HepG2 (cell line): Measurements from ENCODE around the gene CLEC16A. TPM values are rescaled to one million over a fixed set of nuclear protein-coding genes. Genes with fewer than 3 reads are reported as not detected.

Experiments
- ATAC-seq: fragments of 200-7000 bp; cut with Tn5 transposase; 3 replicates; pipeline ENCODE4 v1.9.1; 2020; ENCODE audit warnings: mild to moderate bottlenecking, moderate library complexity
- BruUV-seq: library from RNA; stranded (reverse); fragments of 400-500 nt; replicated peaks from 2 replicates; lab custom pipeline; 2021; lab: Mats Ljungman, UMichigan
- CTCF ChIA-PET: fragments of 300-600 bp; formaldehyde crosslinking; extraction: SDS; loops from one replicate; lab custom pipeline; 2021; ENCODE audit warnings: low total read pairs, inconsistent platforms, low intra/inter-chr PET ratio; lab: Yijun Ruan, JAX
- POLR2A ChIA-PET: fragments of 350-600 bp; sonication (Branson Sonifier 250); formaldehyde crosslinking; loops from one replicate; lab custom pipeline; 2020; ENCODE audit warnings: antibody characterized with exemption, inconsistent platforms; lab: Yijun Ruan, JAX
- DNase-seq: peaks from one replicate; pipeline ENCODE4 v3.0.0-alpha.2; 2015; ENCODE audit warnings: low spot score
- FAIRE-seq: peaks from 3 replicates; lab custom pipeline; 2011; peaks lifted over from hg19 to GRCh38; lab: Jason Lieb, UNC
- H2AFZ ChIP-seq: one replicate; pipeline ENCODE4 v1.6.1; 2011; ENCODE audit warnings: low read length, inconsistent platforms
- H3K27ac ChIP-seq: fragments of 300-600 bp; 3 replicates; pipeline ENCODE4 v1.8.0; 2011; ENCODE audit warnings: mixed run types, mild to moderate bottlenecking, mixed read lengths, low read length, inconsistent platforms; ENCODE audit not compliant: insufficient read depth; ENCODE audit errors: extremely low read length
- H3K27me3 ChIP-seq, 2 experiments: fragments of 200-600 bp in 1 of 2; 2 replicates in 1 of 2; 3 replicates in 1 of 2; pipeline versions ENCODE4 v1.6.0 to v1.8.0; 2011; ENCODE audit warnings: low read length in 2 of 2, mild to moderate bottlenecking in 2 of 2, moderate library complexity in 2 of 2, inconsistent platforms in 1 of 2; ENCODE audit not compliant: insufficient read depth in 2 of 2, control insufficient read depth in 1 of 2
- H3K36me3 ChIP-seq, 2 experiments: fragments of 200-600 bp in 1 of 2; replicated peaks in 1 of 2; 2 replicates in 1 of 2; 3 replicates in 1 of 2; pipeline versions ENCODE4 v1.5.1 to v1.8.0; 2011; ENCODE audit warnings: low read length in 2 of 2, inconsistent platforms in 1 of 2; ENCODE audit not compliant: insufficient read depth in 2 of 2, control insufficient read depth in 1 of 2
- H3K4me1 ChIP-seq: 2 replicates; pipeline ENCODE4 v1.5.1; 2012; ENCODE audit warnings: low read length, inconsistent platforms; ENCODE audit not compliant: insufficient read depth
- H3K4me2 ChIP-seq: 2 replicates; pipeline ENCODE4 v1.6.0; 2011; ENCODE audit warnings: low read depth, low read length, inconsistent platforms
- H3K4me3 ChIP-seq, 3 experiments: fragments of 200-600 bp in 1 of 3; sonication (generic), shearing (Covaris generic) in 1 of 3; replicated peaks in 1 of 3; 2 replicates each; pipeline ENCODE4 v1.5.1; 2011 to 2016; ENCODE audit warnings: low read length in 3 of 3, inconsistent platforms in 2 of 3, low read depth in 2 of 3, mild to moderate bottlenecking in 2 of 3, control low read depth in 1 of 3, mixed read lengths in 1 of 3; ENCODE audit not compliant: insufficient read depth in 1 of 3
- H3K79me2 ChIP-seq: one replicate; pipeline ENCODE4 v1.6.1; 2011; ENCODE audit warnings: low read length, inconsistent platforms; ENCODE audit not compliant: insufficient read depth
- H3K9ac ChIP-seq: 2 replicates; pipeline ENCODE4 v1.6.0; 2011; ENCODE audit warnings: mild to moderate bottlenecking, low read depth, low read length, inconsistent platforms; ENCODE audit not compliant: insufficient read depth
- H3K9me3 ChIP-seq: 2 replicates; pipeline ENCODE4 v1.5.1; 2012; ENCODE audit warnings: mild to moderate bottlenecking, low read length
- H4K20me1 ChIP-seq: 2 replicates; pipeline ENCODE4 v1.6.0; 2011; ENCODE audit warnings: inconsistent platforms, mild to moderate bottlenecking, low read length, moderate library complexity; ENCODE audit not compliant: insufficient read depth
- ADNP ChIP-seq: sonication (generic); formaldehyde crosslinking; IDR thresholded peaks from 2 replicates; pipeline ENCODE4 v1.4.0; 2020; ENCODE audit warnings: missing genetic modification reagents
- CCDC6 ChIP-seq: sonication (generic); formaldehyde crosslinking; IDR thresholded peaks from 2 replicates; pipeline ENCODE4 v1.8.1; 2022; ENCODE audit warnings: mild to moderate bottlenecking, missing genetic modification reagents, moderate library complexity
- ETV5 ChIP-seq: IDR thresholded peaks from 2 replicates; pipeline ENCODE4 v1.6.1; 2018; ENCODE audit warnings: missing biosample characterization, missing genetic modification reagents, inconsistent platforms, borderline replicate concordance
- NR3C1 ChIP-seq: sonication (generic); formaldehyde crosslinking; IDR thresholded peaks from 2 replicates; pipeline ENCODE4 v1.4.0; 2020; ENCODE audit warnings: missing genetic modification reagents
- PAF1 ChIP-seq: IDR thresholded peaks from 2 replicates; pipeline ENCODE4 v1.6.1; 2016; ENCODE audit warnings: missing genetic modification reagents, missing compliant biosample characterization
- PCBP1 ChIP-seq: fragments of 200-400 bp; formaldehyde crosslinking; IDR thresholded peaks from 2 replicates; pipeline ENCODE4 v1.6.1; 2017; ENCODE audit warnings: mild to moderate bottlenecking, low read depth, low read length, borderline replicate concordance
- PCBP2 ChIP-seq: fragments of 200-400 bp; formaldehyde crosslinking; optimal IDR thresholded peaks from 2 replicates; pipeline ENCODE3; 2018; ENCODE audit warnings: low read length, low read depth; ENCODE audit not compliant: poor library complexity, severe bottlenecking
- REPIN1 ChIP-seq: sonication (generic); formaldehyde crosslinking; IDR thresholded peaks from 2 replicates; pipeline ENCODE4 v1.8.0; 2022; ENCODE audit warnings: missing genetic modification reagents, low read depth, mild to moderate bottlenecking, borderline replicate concordance
- TFAP4 ChIP-seq: sonication (generic); IDR thresholded peaks from 2 replicates; pipeline ENCODE4 v1.6.1; 2016; ENCODE audit warnings: low read depth, borderline replicate concordance
- U2AF2 ChIP-seq: fragments of 200-400 bp; formaldehyde crosslinking; IDR thresholded peaks from 2 replicates; pipeline ENCODE4 v1.6.1; 2017; ENCODE audit warnings: low read depth, mild to moderate bottlenecking, low read length
- ZBTB3 ChIP-seq: sonication (generic); formaldehyde crosslinking; IDR thresholded peaks from 2 replicates; pipeline ENCODE4 v1.4.0; 2020; ENCODE audit warnings: low read depth, mild to moderate bottlenecking, moderate library complexity, missing genetic modification reagents, borderline replicate concordance
- ZFX ChIP-seq: sonication (generic); formaldehyde crosslinking; IDR thresholded peaks from 2 replicates; pipeline ENCODE4 v1.4.0; 2020; ENCODE audit warnings: mild to moderate bottlenecking, low read depth, missing genetic modification reagents, moderate library complexity
- ZNF292 ChIP-seq: sonication (generic); formaldehyde crosslinking; IDR thresholded peaks from 2 replicates; pipeline ENCODE4 v1.8.1; 2022; ENCODE audit warnings: mild to moderate bottlenecking, low read depth, missing genetic modification reagents, borderline replicate concordance
- ZNF343 ChIP-seq: sonication (generic); formaldehyde crosslinking; IDR thresholded peaks from 2 replicates; pipeline ENCODE4 v1.4.0; 2020; ENCODE audit warnings: mild to moderate bottlenecking, missing genetic modification reagents
- ZNF569 ChIP-seq: sonication (generic); formaldehyde crosslinking; IDR thresholded peaks from 2 replicates; pipeline ENCODE4 v1.5.0; 2020; ENCODE audit warnings: mild to moderate bottlenecking, missing genetic modification reagents, moderate library complexity, borderline replicate concordance
- WGBS: methylation state at CpG from one replicate; pipeline ENCODE4 v1.1.6; 2017; ENCODE audit warnings: low lambda C conversion rate; 5-methylcytosine and 5-hydroxymethylcytosine counted together
- in situ Hi-C: cut with HindIII; loops from 2 replicates; pipeline ENCODE4 v1.10.0; 2017; ENCODE audit warnings: low pct_unique_long_range_greater_than_20kb; ENCODE audit not compliant: extremely low pct_ligation_motif_present
- intact Hi-C: fragments of 100-400 bp; cut with micrococcal nuclease; formaldehyde crosslinking; loops from one replicate; pipeline ENCODE4 v1.10.0; 2022; ENCODE audit not compliant: unreplicated experiment
- polyA plus RNA-seq, 8 experiments: library from polyadenylated mRNA; depleted of rRNA in 3 of 8; stranded (reverse) in 7 of 8; unstranded in 1 of 8; fragments of >200 nt; fragmentation: Illumina TruSeq in 4 of 8; extraction: Trizol in 4 of 8; gene quantifications; 2 replicates each; pipeline versions ENCODE4 v1.2.1 to v1.2.3, GENCODE V29; 2011 to 2016; ENCODE audit warnings: low read depth in 4 of 8, missing spikeins in 1 of 8, mixed read lengths in 1 of 8; ENCODE audit not compliant: insufficient read depth in 1 of 8
- total RNA-seq, 5 experiments: library from RNA; depleted of rRNA; stranded (reverse); fragments of >200 nt; fragmentation: Illumina TruSeq; extraction: Trizol; gene quantifications; 2 replicates each; pipeline ENCODE4 v1.2.3, GENCODE V29; 2016; ENCODE audit warnings: low read depth in 1 of 5
- TF ChIP-seq, protein P1 (sequence below), 2 experiments: sonication (generic) in 1 of 2; formaldehyde crosslinking in 1 of 2; IDR thresholded peaks; 2 replicates each; pipeline versions ENCODE4 v1.4.0 to v1.6.1; 2016 to 2020; ENCODE audit warnings: borderline replicate concordance in 1 of 2, low read depth in 1 of 2, mild to moderate bottlenecking in 1 of 2, missing genetic modification reagents in 1 of 2
- TF ChIP-seq, protein P2 (sequence below): sonication (generic); formaldehyde crosslinking; conservative IDR thresholded peaks from 2 replicates; pipeline ENCODE4 v1.4.0; 2020; ENCODE audit warnings: missing genetic modification reagents

Gene CLEC16A
- total and polyA plus RNA-seq, 2 of the 13 experiments (the other 11 are each of a cell fraction or from before 2014, with no cell fraction given): 8.5 to 10.3 TPM

- Histone ChIP-seq H3K79me2 (no peaks in the 10 kb centered on the region), H3K4me1 (peaks cover 9% of the 10 kb centered on the region; the same call in 1 of the 2 replicates), H4K20me1 (no peaks in the 10 kb centered on the region), H3K36me3 (peaks cover 3 to 13% of the 10 kb centered on the region in 2 experiments; a peak in 4 of 5 replicates), H3K9me3 (peaks cover 13% of the 10 kb centered on the region), H3K9ac (no peak overlapping the region), H3K27me3 (no peaks in the 10 kb centered on the region), H2AFZ (no peak overlapping the region), H3K4me2 (no peak overlapping the region), H3K4me3 (no peak overlapping the region), H3K27ac (no peak overlapping the region)
- no peak for DNase-seq
- no TSS peak for BruUV-seq
- WGBS: 91% methylated on average over 3 of the region's 3 CpGs
- ChIA-PET POLR2A (no interaction called here), CTCF (no interaction called here)
- in situ Hi-C loops: no loop called here
- FAIRE-seq: no peak
- intact Hi-C loops: no loop called here
- ATAC-seq: no peak
- TF ChIP-seq REPIN1 (CRISPR knock-in tag): no peak
- no peak for TF ChIP-seq U2AF2
- TF ChIP-seq ZFX: no peak
- TF ChIP-seq PCBP1: no peak
- TF ChIP-seq, protein P1, sequence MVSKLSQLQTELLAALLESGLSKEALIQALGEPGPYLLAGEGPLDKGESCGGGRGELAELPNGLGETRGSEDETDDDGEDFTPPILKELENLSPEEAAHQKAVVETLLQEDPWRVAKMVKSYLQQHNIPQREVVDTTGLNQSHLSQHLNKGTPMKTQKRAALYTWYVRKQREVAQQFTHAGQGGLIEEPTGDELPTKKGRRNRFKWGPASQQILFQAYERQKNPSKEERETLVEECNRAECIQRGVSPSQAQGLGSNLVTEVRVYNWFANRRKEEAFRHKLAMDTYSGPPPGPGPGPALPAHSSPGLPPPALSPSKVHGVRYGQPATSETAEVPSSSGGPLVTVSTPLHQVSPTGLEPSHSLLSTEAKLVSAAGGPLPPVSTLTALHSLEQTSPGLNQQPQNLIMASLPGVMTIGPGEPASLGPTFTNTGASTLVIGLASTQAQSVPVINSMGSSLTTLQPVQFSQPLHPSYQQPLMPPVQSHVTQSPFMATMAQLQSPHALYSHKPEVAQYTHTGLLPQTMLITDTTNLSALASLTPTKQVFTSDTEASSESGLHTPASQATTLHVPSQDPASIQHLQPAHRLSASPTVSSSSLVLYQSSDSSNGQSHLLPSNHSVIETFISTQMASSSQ (IDR thresholded peaks at IDR 0.05; ENCODE audit: low read depth): no peak
- TF ChIP-seq, protein P1 (CRISPR knock-in tag; IDR thresholded peaks at IDR 0.05; ENCODE audit: borderline replicate concordance): no peak
- TF ChIP-seq ZNF292 (CRISPR knock-in tag): no peak
- TF ChIP-seq, protein P2, sequence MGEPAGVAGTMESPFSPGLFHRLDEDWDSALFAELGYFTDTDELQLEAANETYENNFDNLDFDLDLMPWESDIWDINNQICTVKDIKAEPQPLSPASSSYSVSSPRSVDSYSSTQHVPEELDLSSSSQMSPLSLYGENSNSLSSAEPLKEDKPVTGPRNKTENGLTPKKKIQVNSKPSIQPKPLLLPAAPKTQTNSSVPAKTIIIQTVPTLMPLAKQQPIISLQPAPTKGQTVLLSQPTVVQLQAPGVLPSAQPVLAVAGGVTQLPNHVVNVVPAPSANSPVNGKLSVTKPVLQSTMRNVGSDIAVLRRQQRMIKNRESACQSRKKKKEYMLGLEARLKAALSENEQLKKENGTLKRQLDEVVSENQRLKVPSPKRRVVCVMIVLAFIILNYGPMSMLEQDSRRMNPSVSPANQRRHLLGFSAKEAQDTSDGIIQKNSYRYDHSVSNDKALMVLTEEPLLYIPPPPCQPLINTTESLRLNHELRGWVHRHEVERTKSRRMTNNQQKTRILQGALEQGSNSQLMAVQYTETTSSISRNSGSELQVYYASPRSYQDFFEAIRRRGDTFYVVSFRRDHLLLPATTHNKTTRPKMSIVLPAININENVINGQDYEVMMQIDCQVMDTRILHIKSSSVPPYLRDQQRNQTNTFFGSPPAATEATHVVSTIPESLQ (CRISPR knock-in tag): no peak
- no peak for TF ChIP-seq ZNF569 (CRISPR knock-in tag)
- no peak for TF ChIP-seq ZBTB3 (CRISPR knock-in tag)
- no peak for TF ChIP-seq NR3C1 (CRISPR knock-in tag)
- TF ChIP-seq PAF1 (CRISPR knock-in tag): no peak
- no peak for TF ChIP-seq TFAP4
- no peak for TF ChIP-seq PCBP2
- no peak for TF ChIP-seq ADNP (CRISPR knock-in tag)
- no peak for TF ChIP-seq CCDC6
- no peak for TF ChIP-seq ETV5 (CRISPR knock-in tag)
- TF ChIP-seq ZNF343: no peak
Measured at GRCh38 chr16:11023262-11024039, 79.1 kb downstream of the CLEC16A start.
